Ishikawa (cell line): ENCODE results near the gene OR13C9.

ENCODE experiments used
- CREB1 ChIP-seq: IDR thresholded peaks from 2 replicates; pipeline ENCODE4 v1.6.1; 2012; ENCODE audit warnings: low read depth
- EP300 ChIP-seq: IDR thresholded peaks from 2 replicates; pipeline ENCODE4 v1.6.1; 2012; ENCODE audit warnings: borderline replicate concordance
- MAX ChIP-seq: IDR thresholded peaks from 2 replicates; pipeline ENCODE4 v1.6.1; 2012
- YY1 ChIP-seq: IDR thresholded peaks from 2 replicates; pipeline ENCODE4 v1.6.1; 2012; ENCODE audit warnings: low read depth
- ZBTB7A ChIP-seq: IDR thresholded peaks from 2 replicates; pipeline ENCODE4 v1.6.1; 2012; ENCODE audit warnings: low read depth
- TF ChIP-seq, protein P1 (sequence below): IDR thresholded peaks from 2 replicates; pipeline ENCODE4 v1.6.1; 2012

DNA sequence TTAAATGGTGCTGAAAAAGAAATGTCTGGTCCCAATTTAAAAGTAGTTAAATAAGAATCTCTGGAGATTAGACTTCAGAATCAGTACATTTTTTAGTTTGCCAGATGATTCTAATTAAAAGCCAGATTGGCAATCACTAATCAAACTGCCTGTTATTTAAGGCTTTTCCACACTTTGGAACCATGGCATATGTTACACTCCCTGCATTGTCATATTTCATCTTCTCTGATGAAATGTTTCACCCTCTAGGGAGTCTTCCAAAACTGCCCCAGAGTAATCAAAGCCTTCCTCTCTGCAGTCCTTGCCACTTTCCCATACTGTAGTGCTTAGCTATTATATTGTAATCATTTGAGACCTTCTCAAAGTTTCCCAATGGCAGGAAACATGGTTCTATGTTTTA lies 17.5 kb upstream of the OR13C9 start:
- TF ChIP-seq, protein P1, sequence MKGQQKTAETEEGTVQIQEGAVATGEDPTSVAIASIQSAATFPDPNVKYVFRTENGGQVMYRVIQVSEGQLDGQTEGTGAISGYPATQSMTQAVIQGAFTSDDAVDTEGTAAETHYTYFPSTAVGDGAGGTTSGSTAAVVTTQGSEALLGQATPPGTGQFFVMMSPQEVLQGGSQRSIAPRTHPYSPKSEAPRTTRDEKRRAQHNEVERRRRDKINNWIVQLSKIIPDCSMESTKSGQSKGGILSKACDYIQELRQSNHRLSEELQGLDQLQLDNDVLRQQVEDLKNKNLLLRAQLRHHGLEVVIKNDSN: no peak
- no peak for TF ChIP-seq ZBTB7A
- TF ChIP-seq YY1: no peak
- no peak for TF ChIP-seq MAX
- TF ChIP-seq CREB1: no peak
- no peak for TF ChIP-seq EP300
